Cerebellar nuclear complex (tissue), 1 donor: ENCODE measurements around the gene ST6GAL1.

Experiments used
- DNase-seq, 2 experiments: peaks; one replicate each; lab custom pipeline; 2025; lab: John Stamatoyannopoulos, UW

Gene ST6GAL1

DNA sequence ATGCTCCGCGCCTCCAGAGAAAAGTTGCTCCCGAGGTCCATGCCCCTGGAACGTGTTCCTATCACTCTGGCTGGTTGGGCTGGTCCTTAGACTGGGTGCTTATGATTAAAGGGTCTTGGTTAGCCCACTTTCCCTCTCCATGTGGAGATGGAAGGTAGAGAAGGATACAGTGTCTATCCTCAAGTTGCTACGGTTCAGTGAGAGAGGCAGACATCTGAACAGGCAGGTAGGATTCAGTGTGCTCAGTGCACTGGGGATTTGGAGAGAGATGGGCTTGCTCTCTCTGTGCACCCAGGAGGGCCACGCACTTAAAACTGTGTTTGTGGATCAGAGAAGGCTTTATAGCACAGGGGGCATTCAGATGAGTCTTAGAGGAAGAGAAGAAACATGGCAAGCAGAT, 146.0 kb downstream of the ST6GAL1 start:
- DNase-seq, result no peak

DNA sequence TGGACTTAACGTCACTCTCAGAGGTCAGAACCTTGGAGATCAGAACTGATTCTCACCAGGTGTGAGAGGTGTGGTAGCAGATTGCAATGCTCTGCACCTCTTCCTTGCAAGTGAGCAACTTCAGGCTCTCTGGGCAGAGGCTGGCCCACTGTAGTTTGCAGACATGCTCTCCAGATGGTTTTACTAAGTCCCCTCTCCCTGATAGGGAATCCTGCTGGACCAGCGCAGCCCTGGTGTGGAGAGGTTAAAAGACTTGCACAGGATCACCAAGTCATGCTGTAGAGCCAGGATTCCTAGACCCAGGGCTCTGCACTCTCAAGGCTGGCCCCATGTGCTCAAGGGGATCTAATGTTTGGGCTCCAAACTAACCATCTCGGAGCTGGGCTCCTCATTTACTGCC, 146.8 kb downstream of the ST6GAL1 start:
- no peak for DNase-seq

DNA sequence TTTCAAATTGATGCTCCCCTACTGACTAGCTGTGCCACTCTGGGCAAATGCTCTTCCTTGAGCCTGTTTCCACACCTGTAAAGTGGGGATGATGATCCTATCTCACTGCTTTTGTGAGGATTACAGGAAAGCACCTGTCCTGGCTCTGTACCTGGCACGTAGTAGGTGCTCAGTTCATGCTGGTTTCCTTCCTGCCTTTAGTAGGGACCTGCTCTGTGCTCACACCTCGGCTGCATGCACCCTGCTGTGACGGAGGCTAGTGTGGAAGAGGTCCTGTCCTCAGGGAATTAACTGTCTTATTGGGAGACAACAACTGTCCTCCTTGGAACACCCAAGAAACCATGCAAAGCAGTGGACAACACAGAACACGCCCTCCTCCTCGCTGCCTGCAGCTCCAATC, 147.2 kb downstream of the ST6GAL1 start:
- no peak for DNase-seq

DNA sequence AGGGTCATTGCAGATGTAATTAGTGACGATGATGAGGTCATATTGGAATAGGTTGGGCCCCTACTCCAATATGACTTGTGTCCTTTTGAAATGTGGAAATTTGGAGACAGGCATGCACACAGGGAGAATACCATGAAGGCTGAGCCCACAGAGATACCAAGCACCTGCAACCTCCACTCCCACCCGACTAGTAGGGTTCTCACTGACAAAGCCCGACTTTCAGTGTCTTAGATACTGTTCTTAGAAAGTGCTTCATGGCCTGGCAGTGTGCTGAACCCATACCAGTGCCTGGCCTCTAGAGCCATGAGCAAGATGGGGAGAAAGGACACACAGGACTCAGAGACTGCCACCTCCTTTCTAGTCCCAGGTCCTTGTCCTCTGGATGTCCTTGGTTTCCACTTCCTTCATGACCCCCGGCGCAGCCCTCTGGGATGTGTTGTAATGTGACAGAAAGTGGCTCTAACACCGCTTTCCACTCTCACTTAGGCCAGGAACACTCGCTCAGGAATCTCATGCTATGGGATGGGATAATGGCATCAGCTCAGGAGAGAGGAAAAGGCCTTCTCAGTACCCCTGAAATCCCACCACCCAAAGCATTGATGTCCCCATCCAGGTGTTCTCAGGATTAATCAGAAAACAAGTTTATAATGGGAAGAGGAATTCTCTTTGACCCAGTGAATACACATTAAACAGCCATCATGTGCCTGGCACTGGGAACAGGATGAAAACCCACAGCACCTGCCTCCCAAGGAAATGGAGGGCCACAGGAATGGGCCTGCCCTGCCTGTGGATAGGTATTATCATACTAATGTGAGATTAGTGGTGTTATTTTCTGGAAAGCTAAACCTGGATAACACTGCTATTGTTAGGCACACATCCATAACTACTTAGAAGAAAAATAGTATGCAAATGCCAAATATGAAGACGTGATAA, 149.0 kb downstream of the ST6GAL1 start:
- DNase-seq, result no peak

- DNase-seq, result no peak
These were observed 150.6 kb downstream of the ST6GAL1 start for GRCh38 chr3:187080799-187081450.

DNA sequence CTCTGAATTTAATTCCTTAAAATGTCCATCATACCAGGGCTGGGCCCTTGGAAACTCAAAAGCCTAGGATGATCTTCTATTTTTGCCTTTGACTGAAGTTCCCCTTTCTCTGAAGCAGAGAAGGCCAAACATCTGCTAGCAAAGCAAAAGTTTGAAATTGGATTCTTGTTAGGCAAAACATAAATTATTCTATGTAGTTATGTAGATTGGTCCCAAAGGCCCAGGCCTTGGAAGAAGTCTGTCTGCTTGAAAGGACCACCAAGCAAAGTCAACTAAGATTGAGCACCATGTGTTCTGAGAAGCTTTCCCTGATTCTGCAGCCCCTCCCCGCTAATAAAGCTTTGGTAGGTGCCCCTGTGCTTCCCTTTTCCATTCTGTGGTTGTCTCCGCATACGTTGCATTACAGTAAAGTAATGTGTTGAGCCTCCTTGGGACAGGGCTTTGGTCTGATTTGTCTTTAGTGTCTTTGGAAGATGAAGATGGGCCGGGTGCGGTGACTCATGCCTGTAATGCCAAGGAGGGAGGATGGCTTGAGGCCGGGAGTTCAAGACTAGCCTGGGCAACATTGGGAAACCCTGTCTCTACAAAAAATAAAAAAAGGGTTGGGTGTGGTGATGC, 152.5 kb downstream of the ST6GAL1 start:
- no peak for DNase-seq

GRCh38 chr3:187084126-187084525, 153.8 kb downstream of the ST6GAL1 start:
- no peak for DNase-seq

DNA sequence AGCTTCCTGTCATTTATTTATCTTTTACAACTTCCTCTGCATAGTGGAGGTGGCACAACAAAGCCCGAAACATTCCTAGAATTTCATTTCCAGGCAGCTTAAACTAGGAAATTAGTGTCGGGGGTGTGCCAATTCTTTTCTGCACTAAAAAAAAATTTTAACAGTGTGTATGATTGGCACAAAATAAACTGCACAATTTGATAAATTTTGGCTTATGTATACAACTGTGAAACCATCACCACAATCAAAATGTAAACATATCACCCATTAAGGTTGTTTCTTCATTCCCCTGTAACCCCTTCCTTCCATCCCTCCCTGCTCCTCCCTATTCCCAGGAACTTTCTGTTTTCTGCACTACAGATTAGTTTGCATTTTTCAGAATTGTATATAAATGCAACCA, 154.3 kb downstream of the ST6GAL1 start:
- DNase-seq, result no peak

DNA sequence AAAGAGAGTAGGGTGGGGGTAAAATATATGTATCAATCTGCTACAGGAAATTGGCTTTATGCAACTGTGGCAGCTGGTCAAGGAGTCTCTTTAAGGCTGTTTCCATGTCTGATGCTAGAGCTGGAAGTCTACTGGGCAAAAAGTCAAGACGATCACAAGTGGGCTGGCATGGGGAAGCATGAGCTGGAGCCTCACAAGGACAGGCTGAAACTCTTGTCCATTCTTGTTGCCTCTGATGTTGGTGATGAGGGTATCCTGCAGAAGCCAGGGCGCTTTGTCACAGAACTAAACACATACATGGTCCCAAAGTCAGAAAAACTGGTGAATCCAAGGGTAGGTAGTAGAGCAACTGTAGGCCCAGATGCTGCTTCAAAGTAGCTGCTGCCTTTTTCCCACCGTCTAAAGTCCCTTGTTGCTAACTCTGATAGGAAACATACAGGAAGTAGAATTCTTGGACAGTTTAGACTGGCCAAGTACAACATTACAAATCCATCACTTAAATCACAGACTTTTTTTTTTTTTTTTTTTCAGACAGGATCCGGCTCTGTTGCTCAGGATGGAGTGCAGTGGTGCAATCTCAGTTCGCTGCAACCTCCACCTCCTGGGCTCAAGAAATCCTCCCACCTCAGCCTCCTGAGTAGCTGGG, 154.8 kb downstream of the ST6GAL1 start:
- no peak for DNase-seq

DNA sequence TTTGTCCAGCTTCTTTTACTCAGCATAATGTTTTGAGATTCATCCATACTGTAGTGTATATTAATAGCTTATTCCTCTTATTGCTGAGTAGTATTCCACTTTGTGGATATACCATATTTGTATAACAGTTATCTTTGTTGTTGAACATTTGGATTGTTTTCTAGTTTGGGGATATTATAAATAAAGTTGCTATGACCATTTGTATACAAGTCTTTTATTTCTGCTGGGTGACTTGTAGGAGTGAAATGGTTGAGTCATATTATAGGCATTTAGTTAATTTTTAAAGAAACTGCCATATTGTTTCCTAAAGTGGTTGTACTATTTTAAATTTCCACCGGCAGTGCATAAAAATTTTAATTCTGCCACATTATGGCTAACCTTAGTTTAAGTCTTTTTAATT, 155.6 kb downstream of the ST6GAL1 start:
- DNase-seq, result no peak

GRCh38 chr3:187086831-187087230, 156.5 kb downstream of the ST6GAL1 start:
- no peak for DNase-seq

- DNase-seq, result no peak
These were observed 158.4 kb downstream of the ST6GAL1 start for GRCh38 chr3:187088701-187089100.

GRCh38 chr3:187093320-187093719, 163.0 kb downstream of the ST6GAL1 start:
- DNase-seq, result no peak

DNA sequence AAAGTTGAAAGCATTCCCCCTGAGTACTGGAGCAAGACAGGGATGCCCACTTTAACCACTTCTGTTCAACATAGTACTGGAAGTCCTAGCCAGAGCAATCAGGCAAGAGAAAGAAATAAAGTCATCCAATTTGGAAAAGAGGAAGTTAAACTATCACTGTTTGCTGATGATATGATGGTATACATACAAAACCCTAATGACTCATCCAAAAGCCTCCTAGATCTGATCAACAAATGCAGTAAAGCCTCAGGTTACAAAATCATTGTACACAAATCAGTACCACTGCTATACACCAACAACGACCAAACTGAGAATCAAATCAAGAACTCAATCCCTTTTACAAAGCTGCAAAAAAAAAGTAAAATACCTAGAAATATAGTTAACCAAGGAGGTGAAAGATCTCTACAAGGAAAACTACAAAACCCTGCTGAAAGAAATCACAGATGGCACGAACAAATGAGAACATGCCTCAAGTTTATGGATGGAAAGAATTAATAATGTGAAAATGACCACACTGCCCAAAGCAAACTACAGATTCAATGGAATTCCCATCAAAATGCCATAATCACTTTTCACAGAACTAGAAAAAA, 168.7 kb downstream of the ST6GAL1 start:
- DNase-seq, result no peak

DNA sequence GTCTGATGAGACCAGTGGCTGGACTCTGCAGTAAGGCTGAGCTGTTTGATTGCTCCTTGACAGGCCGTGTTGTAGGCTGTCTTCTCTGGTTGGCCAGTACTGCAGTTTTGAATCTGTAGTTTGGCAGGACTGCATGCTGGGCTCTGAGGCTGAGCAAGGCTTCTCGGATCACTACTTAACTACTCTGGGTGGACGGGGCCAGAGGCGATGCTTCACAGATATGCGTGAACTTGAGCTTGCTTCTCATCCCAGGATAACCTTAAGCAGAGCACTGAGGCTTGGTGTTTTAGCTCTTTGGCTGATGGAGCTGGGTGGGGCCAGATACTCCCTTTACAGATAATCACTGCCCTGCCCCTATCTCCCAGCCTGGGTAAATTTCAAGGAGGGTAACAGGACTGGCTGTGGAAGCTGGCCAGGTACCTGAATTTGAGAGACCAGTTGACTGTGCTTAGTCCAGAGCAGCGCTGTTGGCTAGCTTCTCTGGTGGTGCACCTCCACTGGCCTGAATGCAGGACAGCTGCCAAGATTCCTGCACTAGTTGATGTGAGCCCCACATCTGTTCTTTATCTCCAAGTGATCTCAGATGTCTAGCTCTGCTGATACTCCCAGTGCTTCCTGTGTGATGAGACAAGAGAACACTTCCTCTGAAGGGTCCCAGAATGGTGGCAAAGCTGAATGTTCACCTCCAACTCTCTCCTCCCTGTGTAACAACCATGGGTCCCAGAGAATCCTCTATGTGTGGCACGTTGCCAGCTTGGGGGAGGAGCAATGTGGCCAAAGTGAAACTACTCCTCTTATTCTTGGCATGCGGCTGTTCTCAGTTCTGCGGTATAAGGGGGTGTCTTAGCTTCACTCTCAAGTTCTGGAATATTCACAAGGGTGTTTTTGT, 171.1 kb downstream of the ST6GAL1 start:
- DNase-seq, result no peak

- no peak for DNase-seq
These were observed 171.8 kb downstream of the ST6GAL1 start for GRCh38 chr3:187102073-187102634.

- DNase-seq, result no peak
These were observed 172.9 kb downstream of the ST6GAL1 start for GRCh38 chr3:187103251-187103650.

GRCh38 chr3:187104342-187104741, 174.0 kb downstream of the ST6GAL1 start:
- no peak for DNase-seq

GRCh38 chr3:187104933-187105332, 174.6 kb downstream of the ST6GAL1 start:
- no peak for DNase-seq

DNA sequence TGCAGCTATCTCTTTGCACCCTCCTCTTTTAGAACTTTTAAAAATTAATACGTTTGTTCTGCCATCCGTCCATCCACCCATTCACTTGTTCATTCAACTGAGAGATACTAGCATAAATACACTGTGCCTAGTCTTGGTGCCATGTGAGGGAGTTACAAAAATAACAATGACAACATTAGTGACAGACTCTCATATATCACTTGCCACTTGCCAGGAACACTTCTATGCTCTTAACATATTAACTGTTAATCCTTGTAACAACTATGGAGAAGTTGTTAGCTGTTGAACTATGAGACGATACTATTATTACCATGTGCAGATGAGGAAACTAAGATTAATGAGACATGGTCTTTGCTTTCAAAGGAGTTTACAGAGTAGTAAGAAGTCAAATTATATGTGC, 175.4 kb downstream of the ST6GAL1 start:
- DNase-seq, result no peak

DNA sequence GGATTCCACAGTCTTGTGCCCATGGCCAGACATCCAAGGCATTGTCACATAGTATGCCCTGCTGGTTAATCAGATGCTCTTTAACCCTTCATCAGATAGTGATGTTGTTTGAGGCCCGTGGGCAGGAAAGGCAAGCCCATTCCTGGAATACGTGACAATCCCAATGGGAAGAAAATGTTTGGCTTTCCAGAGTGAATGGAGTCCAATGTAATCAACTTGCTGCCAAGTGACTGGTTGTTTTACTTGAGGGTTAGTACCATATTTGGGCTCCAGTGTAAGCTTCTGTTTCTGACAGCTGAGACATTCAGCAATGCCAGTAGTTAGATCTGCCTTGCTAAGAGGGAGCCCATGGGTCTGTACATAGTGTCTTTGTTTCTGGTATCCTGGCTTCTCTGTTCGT, 177.7 kb downstream of the ST6GAL1 start:
- DNase-seq, result no peak
